ENCODE measurements around the gene CLIP2. TPM values are rescaled to one million over a fixed set of nuclear protein-coding genes. Genes with fewer than 3 reads are reported as not detected.

The CLIP2 gene
- polyA plus RNA-seq, 1 of the 3 experiments (the other 2 are of a cell fraction): 14.3 TPM

DNA sequence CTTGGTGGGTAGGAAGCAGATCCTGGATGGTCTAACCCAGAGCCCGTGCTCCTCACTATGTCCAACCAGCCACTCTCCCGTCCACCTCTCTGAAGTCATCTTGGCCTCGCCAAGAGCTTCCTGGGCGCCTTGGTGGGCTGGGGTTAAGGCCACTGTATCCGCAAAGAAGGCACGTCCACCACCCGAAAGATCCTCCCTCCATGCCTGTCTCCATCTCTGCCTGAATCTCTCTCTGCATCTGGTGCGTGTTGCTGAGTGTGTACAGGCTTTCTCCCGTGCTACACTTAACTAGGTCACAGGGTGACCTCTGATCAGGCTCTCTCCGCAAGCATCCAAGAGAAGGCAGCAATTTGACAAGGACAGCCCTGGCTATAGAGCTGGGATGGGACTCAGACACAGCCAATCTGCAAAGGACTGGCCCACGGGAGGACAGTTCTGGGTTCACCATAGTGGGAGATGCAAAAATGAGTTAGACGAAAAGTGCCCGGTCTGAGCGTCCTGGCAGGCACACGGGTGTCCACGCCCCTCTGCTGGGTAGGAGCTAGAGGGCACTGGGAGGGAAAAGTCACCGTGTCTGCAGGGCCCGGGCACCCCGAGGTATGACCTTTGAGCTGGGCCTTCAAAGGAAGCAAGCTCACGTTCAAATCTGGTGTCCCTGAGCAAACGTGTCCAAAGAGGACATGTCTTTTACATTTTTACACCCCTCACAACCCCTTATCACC lies 25.6 kb upstream of the CLIP2 start:
- peaks cover 12% of the 10 kb centered on the region for H3F3A ChIP-seq (replicated peaks; ENCODE audit: insufficient read depth)
- CTCF ChIA-PET: interaction anchor here (0.6 to 2.4 kb wide), 4 partner anchors 12 to 138 kb away, joined by 3 to 11 read pairs (median 4); no protein-coding TSS in a partner anchor
- WGBS (ENCODE audit: low lambda C conversion rate): 83% methylated on average over 21 of the region's 21 CpGs
- H3K4me2 ChIP-seq: no peak overlapping the region
- TF ChIP-seq ELF1 (IDR thresholded peaks at IDR 0.05): no peak
- TF ChIP-seq, protein P1, sequence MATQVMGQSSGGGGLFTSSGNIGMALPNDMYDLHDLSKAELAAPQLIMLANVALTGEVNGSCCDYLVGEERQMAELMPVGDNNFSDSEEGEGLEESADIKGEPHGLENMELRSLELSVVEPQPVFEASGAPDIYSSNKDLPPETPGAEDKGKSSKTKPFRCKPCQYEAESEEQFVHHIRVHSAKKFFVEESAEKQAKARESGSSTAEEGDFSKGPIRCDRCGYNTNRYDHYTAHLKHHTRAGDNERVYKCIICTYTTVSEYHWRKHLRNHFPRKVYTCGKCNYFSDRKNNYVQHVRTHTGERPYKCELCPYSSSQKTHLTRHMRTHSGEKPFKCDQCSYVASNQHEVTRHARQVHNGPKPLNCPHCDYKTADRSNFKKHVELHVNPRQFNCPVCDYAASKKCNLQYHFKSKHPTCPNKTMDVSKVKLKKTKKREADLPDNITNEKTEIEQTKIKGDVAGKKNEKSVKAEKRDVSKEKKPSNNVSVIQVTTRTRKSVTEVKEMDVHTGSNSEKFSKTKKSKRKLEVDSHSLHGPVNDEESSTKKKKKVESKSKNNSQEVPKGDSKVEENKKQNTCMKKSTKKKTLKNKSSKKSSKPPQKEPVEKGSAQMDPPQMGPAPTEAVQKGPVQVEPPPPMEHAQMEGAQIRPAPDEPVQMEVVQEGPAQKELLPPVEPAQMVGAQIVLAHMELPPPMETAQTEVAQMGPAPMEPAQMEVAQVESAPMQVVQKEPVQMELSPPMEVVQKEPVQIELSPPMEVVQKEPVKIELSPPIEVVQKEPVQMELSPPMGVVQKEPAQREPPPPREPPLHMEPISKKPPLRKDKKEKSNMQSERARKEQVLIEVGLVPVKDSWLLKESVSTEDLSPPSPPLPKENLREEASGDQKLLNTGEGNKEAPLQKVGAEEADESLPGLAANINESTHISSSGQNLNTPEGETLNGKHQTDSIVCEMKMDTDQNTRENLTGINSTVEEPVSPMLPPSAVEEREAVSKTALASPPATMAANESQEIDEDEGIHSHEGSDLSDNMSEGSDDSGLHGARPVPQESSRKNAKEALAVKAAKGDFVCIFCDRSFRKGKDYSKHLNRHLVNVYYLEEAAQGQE (IDR thresholded peaks at IDR 0.05; ENCODE audit: low read depth, low read length): peak; percentile 46; the same call in 1 of the 2 replicates
- POLR2A ChIA-PET: no interaction called here
- no peaks in the 10 kb centered on the region for H3K27me3 ChIP-seq (ENCODE audit: insufficient read depth)
- no peak overlapping the region for H2AFZ ChIP-seq (ENCODE audit: low read depth)
- no peak overlapping the region for H3K4me3 ChIP-seq (ENCODE audit: low read depth in 2 of 2, low read length in 1 of 2)
- H3K36me3 ChIP-seq (replicated peaks in 1 of 2; ENCODE audit: control insufficient read depth in 1 of 2, insufficient read depth in 2 of 2, low read length in 1 of 2): no peaks in the 10 kb centered on the region
- no peaks in the 10 kb centered on the region for H3K9me3 ChIP-seq
- H4K20me1 ChIP-seq (ENCODE audit: insufficient read depth): no peaks in the 10 kb centered on the region
- H3K4me1 ChIP-seq (ENCODE audit: control insufficient read depth in 1 of 2, insufficient read depth in 2 of 2, low read depth in 1 of 2, low read length in 1 of 2): no peaks in the 10 kb centered on the region
- no peak overlapping the region for H3K27ac ChIP-seq (ENCODE audit: low read depth in 2 of 2, low read length in 1 of 2)
- H3K9ac ChIP-seq: no peak overlapping the region
- H3K79me2 ChIP-seq (ENCODE audit: insufficient read depth): no peaks in the 10 kb centered on the region
- no peaks in the 10 kb centered on the region for H3K9me2 ChIP-seq
- no peak for DNase-seq

DNA sequence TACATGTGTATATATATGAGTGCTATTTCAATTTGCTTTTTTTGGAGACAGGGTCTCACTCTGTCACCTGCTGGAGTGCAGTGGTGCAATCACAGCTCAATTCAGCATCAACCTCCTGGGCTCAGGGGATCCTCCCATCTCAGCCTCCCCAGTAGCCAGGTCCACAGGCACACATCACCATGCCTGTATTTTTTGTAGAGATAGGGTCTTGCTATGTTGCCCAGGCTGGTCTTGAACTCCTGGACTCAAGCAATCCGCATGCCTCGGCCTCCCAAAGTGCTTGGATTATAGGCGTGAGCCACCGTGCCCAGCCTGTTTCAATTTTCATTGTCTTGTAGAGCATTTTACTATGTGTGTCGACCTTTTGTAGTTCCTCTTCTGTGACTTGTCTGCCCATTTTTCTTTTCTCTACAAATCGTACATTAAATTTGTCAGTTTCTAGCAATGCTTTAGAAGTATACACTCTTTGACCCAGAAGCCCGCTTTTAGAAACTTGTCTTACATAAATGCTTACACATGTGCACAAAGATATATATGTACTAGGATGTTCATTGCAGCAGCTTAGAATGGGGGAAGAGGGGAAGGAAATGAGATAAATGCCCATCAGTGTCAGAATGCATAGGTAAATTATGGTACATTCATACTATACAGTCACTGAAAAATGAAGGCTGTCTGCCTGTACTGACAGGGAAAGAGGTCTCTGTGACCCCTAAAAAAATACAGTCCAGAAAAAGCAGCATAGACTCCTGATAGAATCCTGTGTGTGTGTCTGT lies 22.8 kb upstream of the CLIP2 start:
- WGBS (ENCODE audit: low lambda C conversion rate): 83% methylated on average over 7 of the region's 7 CpGs

More for the DNA sequence above, 22.8 kb upstream of the CLIP2 start:
- Histone ChIP-seq H3K4me3 (ENCODE audit: low read depth in 2 of 2, low read length in 1 of 2) (no peak overlapping the region), H3K9me2 (no peaks in the 10 kb centered on the region), H3K79me2 (ENCODE audit: insufficient read depth) (no peaks in the 10 kb centered on the region), H3K36me3 (replicated peaks in 1 of 2; ENCODE audit: control insufficient read depth in 1 of 2, insufficient read depth in 2 of 2, low read length in 1 of 2) (no peaks in the 10 kb centered on the region), H3K27ac (ENCODE audit: low read depth in 2 of 2, low read length in 1 of 2) (no peak overlapping the region), H3K4me2 (no peak overlapping the region), H2AFZ (ENCODE audit: low read depth) (no peak overlapping the region), H3K27me3 (ENCODE audit: insufficient read depth) (no peaks in the 10 kb centered on the region), H3K9ac (no peak overlapping the region), H3K9me3 (no peaks in the 10 kb centered on the region), H3F3A (replicated peaks; ENCODE audit: insufficient read depth) (peaks cover 19% of the 10 kb centered on the region), H3K4me1 (ENCODE audit: control insufficient read depth in 1 of 2, insufficient read depth in 2 of 2, low read depth in 1 of 2, low read length in 1 of 2) (no peaks in the 10 kb centered on the region), H4K20me1 (ENCODE audit: insufficient read depth) (no peaks in the 10 kb centered on the region)
- DNase-seq: no peak
- ChIA-PET CTCF (interaction anchor here (1.0 kb wide), 1 partner anchor 135 kb away, joined by 3 read pairs; no protein-coding TSS in a partner anchor), POLR2A (no interaction called here)
- no peak for TF ChIP-seq RAD21 (IDR thresholded peaks at IDR 0.05; ENCODE audit: low read length)
- TF ChIP-seq TEAD4 (IDR thresholded peaks at IDR 0.05; ENCODE audit: borderline replicate concordance, insufficient read depth): no peak
- TF ChIP-seq, protein P2, sequence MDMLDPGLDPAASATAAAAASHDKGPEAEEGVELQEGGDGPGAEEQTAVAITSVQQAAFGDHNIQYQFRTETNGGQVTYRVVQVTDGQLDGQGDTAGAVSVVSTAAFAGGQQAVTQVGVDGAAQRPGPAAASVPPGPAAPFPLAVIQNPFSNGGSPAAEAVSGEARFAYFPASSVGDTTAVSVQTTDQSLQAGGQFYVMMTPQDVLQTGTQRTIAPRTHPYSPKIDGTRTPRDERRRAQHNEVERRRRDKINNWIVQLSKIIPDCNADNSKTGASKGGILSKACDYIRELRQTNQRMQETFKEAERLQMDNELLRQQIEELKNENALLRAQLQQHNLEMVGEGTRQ (IDR thresholded peaks at IDR 0.05; ENCODE audit: borderline replicate concordance, low read depth, low read length): no peak
- no peak for TF ChIP-seq MXI1 (IDR thresholded peaks at IDR 0.05; ENCODE audit: low read depth, low read length)
- TF ChIP-seq MEF2A (IDR thresholded peaks at IDR 0.05; ENCODE audit: borderline replicate concordance, low read depth): no peak
- TF ChIP-seq, protein P3, sequence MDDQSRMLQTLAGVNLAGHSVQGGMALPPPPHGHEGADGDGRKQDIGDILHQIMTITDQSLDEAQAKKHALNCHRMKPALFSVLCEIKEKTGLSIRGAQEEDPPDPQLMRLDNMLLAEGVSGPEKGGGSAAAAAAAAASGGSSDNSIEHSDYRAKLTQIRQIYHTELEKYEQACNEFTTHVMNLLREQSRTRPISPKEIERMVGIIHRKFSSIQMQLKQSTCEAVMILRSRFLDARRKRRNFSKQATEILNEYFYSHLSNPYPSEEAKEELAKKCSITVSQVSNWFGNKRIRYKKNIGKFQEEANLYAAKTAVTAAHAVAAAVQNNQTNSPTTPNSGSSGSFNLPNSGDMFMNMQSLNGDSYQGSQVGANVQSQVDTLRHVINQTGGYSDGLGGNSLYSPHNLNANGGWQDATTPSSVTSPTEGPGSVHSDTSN (IDR thresholded peaks at IDR 0.05): no peak
- no peak for TF ChIP-seq TCF12 (IDR thresholded peaks at IDR 0.05)
